Measurements from ENCODE around the gene EIF4G3. TPM values are rescaled to one million over a fixed set of nuclear protein-coding genes. Genes with fewer than 3 reads are reported as not detected.

The EIF4G3 gene
- total and polyA plus RNA-seq, 2 donors (not counting 3 experiments of a cell fraction or from before 2014, with no cell fraction given): 40.7 to 78.5 TPM

- H3K9me3 ChIP-seq (replicated peaks; ENCODE audit: control insufficient read depth, insufficient read depth, low read length): no peaks in the 10 kb centered on the region
- no peaks in the 10 kb centered on the region for H3K4me1 ChIP-seq (ENCODE audit: control insufficient read depth, extremely low read depth, insufficient read depth, low read length)
- no TSS peak for BruUV-seq (replicated peaks)
- H3K27me3 ChIP-seq (ENCODE audit: control insufficient read depth in 2 of 2, insufficient read depth in 2 of 2, low read length in 2 of 2): no peaks in the 10 kb centered on the region
- ChIA-PET POLR2A (no interaction called here), CTCF (interaction anchor here (1.1 to 1.4 kb wide), 2 partner anchors 10 to 230 kb away, joined by 3 to 6 read pairs; no protein-coding TSS in a partner anchor)
- H3K36me3 ChIP-seq (ENCODE audit: control insufficient read depth in 2 of 2, extremely low read depth in 1 of 2, insufficient read depth in 2 of 2, low read length in 2 of 2): peaks cover 0 to 4% of the 10 kb centered on the region in 2 experiments
- H3K4me3 ChIP-seq (replicated peaks in 1 of 3; ENCODE audit: insufficient read depth in 1 of 3, low read depth in 1 of 3, low read length in 3 of 3): no peak overlapping the region
- no peak for FAIRE-seq
- H3K9me1 ChIP-seq (replicated peaks; ENCODE audit: control insufficient read depth, extremely low read depth, insufficient read depth, low read length): no peaks in the 10 kb centered on the region
- H3K9ac ChIP-seq (replicated peaks; ENCODE audit: extremely low read depth, insufficient read depth, low read length): no peak overlapping the region
- H2AFZ ChIP-seq (ENCODE audit: low read depth, low read length): no peak overlapping the region
- no peak overlapping the region for H3K27ac ChIP-seq (ENCODE audit: insufficient read depth, low read depth, low read length)
- DNase-seq (ENCODE audit: low read depth, low spot score): peak; percentile 32
- no peaks in the 10 kb centered on the region for H4K20me1 ChIP-seq (replicated peaks; ENCODE audit: control insufficient read depth, extremely low read depth, insufficient read depth, low read length)
- no peak for TF ChIP-seq CTCF (IDR thresholded peaks at IDR 0.05; ENCODE audit: extremely low read depth in 1 of 2, insufficient read depth in 1 of 2, low read depth in 1 of 2, low read length in 2 of 2)
- no peak for TF ChIP-seq GATA2 (IDR thresholded peaks at IDR 0.05; ENCODE audit: insufficient read depth, insufficient read length, low read depth, low read length)
- no peak for TF ChIP-seq MYC (IDR thresholded peaks at IDR 0.05; ENCODE audit: low read depth, low read length)
- TF ChIP-seq MAX (IDR thresholded peaks at IDR 0.05; ENCODE audit: insufficient read depth, insufficient read length): no peak
- TF ChIP-seq JUN (IDR thresholded peaks at IDR 0.05; ENCODE audit: borderline replicate concordance, insufficient read depth, insufficient read length, low read depth): no peak
- TF ChIP-seq EZH2 (IDR thresholded peaks at IDR 0.05; ENCODE audit: borderline replicate concordance, low read depth, low read length, severe bottlenecking): no peak
- no peak for TF ChIP-seq POLR2A (IDR thresholded peaks at IDR 0.05; ENCODE audit: low read depth, low read length)
- no peak for TF ChIP-seq FOS (IDR thresholded peaks at IDR 0.05; ENCODE audit: borderline replicate concordance, insufficient read depth, low read length)
- TF ChIP-seq POLR2AphosphoS5 (IDR thresholded peaks at IDR 0.05; ENCODE audit: insufficient read depth, low read depth, low read length): no peak
- intact Hi-C loops (cut with micrococcal nuclease): no loop called here
- peaks cover under 1% of the 10 kb centered on the region for H3K79me2 ChIP-seq (ENCODE audit: control insufficient read depth, insufficient read depth, low read length)
- dilution Hi-C loops (cut with MboI; ENCODE audit: extremely low pct_ligation_motif_present, low sequenced_read_pairs): no loop called here
- no peak overlapping the region for H3K4me2 ChIP-seq (ENCODE audit: insufficient read depth, low read length)
These were observed 211.9 kb downstream of the EIF4G3 start for GRCh38 chr1:20964540-20965484.

Data from endothelial cell of umbilical vein (primary cell).